RPMI8226 (cell line): Measurements from ENCODE around the gene FCAR.
"Not testable (repeated sequence)": the region's sequence is repeated elsewhere in the genome, so short reads cannot be mapped to it uniquely, and the experiment has no call there.

Experiments used
- DNase-seq: peaks from one replicate; pipeline ENCODE4 v3.0.0-alpha.2; 2015

The FCAR gene

DNA sequence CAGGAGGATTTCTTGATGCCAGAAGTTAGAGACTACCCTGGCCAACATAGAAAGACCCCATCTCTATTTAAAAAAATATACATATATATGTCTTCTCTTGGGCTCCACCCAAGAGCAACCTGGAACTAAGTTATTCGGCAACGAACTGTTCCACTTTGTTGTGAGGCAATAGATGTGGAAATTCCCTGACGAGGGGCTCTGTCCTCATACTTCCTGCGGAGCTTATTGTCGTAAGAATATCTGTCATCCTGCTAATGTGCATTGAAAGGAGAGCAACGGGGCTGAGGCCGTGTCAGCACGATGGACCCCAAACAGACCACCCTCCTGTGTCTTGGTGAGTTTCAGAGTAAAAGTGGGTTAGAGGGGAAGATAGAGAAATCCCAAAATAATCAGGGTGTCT is at the start of gene FCAR:
TSS of gene FCAR (plus strand) at position 246 of the 400 bp plus-strand sequence. CDS start at position 301, 55 bp downstream.
- DNase-seq = no peak

DNA sequence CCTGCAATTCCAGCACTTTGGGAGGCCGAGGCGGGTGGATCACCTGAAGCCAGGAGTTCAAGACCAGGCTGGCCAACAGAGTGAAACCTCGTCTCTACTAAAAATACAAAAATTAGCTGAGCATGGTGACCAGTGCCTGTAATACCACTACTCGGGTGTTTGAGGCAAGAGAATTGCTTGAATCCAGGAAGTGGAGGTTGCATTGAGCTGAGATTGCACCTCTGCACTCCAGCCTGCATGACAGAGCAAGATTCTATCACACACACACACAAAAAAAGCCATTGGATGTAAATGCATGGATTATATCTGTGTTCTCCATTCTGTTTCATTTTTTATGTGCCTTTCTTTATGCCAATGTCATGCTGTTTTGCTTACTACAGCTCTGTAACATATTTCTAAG is 49.6 kb upstream of the FCAR start:
- DNase-seq = not testable (repeated sequence)

DNA sequence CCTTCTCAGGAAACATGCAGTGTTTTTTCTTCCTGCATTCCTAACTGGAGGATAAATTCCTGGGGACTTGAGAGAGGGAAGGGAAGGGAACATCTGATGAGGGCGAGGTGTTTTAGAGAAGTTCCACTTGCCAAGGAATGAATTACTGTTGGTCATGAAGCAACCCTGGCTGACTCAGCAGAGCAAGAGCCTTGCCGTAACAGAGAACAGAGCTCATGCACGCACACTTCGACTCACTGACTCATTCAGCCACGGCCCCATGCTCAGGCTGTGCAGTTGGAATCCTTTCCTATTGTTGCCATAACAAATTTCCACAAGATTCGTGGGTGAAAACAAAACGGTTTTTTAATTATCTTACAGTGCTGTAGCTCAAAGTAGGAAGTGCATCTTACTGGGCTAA is 48.7 kb upstream of the FCAR start:
- DNase-seq = not testable (repeated sequence)

DNA sequence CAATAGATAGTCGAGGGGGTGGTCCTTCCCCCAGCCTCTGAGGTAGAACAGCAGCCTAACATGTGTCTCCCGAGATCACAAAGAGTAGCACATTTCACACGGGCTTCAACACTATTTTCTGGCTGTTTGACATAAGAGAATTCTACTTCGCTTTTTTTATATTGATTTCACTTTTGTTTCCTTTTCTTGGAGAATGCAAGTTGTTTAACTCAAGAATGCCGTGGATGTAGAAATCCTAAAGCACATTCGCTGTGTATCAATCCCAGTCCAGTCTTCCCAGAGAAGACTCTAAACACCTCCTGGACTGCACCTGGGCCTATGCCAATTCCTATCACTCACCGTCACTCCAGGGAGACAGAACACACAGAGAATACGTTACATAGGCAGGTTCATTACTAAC is 46.0 kb upstream of the FCAR start:
- DNase-seq = not testable (repeated sequence)

DNA sequence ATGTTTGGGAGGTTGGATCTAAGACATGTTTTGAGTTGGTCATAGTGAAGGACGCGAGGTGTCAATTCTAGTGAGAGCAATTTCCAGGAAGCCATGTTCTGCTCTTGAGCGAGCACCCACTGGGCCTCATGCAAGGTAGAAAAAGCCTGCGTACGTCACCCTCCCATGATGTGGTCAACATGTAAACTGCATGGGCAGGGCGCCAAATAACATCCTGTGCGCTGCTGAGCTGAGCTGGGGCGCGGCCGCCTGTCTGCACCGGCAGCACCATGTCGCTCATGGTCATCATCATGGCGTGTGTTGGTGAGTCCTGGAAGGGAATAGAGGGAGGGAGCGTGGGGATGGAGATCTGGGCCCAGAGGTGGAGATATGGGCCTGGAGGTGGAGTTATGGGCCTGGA is 41.5 kb upstream of the FCAR start, which contains the start of gene KIR2DS4:
TSS of gene KIR2DS4 (plus strand) at position 181 of the 400 bp plus-strand sequence.
- not testable (repeated sequence) for DNase-seq

DNA sequence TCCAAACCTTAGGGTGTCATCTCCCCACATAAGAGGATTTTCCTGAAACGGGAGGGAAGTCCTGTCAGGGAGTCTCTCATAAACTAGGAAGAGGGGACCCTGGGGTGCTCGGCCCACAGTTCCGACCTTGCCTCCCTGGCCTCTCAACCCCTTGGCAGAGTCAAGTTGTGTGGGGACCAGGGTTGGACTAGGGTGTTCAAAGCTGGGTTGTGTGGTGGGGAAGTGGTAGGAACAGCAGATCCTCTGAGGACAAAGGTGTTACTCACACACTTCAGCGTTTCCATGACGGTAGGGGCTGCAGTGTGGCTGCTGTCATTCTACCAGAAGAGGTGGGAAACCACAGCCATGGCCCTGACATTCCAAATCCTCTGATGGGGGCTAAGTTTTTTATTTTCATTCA is 38.9 kb upstream of the FCAR start:
- DNase-seq = not testable (repeated sequence)

DNA sequence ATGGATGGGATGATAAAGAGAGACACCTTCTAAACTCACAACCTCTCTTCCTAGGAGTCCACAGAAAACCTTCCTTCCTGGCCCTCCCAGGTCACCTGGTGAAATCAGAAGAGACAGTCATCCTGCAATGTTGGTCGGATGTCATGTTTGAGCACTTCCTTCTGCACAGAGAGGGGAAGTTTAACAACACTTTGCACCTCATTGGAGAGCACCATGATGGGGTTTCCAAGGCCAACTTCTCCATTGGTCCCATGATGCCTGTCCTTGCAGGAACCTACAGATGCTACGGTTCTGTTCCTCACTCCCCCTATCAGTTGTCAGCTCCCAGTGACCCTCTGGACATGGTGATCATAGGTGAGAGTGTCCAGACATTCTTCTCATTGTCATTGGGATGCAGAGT is 36.5 kb upstream of the FCAR start:
- not testable (repeated sequence) for DNase-seq

DNA sequence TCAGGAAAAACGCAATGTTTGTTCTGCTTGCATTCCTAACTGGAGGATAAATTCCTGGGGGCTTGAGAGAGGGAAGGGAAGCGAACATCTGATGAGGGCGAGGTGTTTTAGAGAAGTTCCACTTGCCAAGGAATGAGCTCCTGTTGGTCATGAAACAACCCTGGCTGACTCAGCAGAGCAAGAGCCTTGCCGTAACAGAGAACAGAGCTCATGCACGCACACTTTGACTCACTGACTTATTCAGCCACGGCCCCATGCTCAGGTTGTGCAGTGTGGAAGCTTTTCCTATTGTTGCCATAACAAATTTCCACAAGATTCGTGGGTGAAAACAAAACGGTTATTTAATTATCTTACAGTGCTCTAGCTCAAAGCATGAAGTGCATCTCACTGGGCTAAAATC is 30.9 kb upstream of the FCAR start:
- not testable (repeated sequence) for DNase-seq

DNA sequence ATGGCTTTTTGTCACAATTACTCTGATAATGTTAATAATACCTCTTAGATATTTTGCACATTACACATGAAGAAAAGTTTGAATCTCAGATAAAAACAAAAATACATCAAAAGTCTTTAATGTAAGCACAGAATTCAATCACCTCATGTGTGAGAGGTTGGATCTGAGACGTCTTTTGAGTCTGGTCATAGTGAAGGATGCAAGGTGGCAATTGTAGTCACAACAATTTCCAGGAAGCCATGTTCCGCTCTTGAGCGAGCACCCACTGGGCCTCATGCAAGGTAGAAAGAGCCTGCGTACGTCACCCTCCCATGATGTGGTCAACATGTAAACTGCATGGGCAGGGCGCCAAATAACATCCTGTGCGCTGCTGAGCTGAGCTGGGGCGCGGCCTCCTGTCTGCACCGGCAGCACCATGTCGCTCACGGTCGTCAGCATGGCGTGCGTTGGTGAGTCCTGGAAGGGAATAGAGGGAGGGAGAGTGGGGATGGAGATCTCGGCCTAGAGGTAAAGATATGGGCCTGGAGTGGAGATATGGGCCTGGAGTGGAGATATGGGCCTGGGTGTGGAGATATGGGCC is 23.9 kb upstream of the FCAR start, which contains the start of gene KIR3DL2:
TSS of gene KIR3DL2 (plus strand) at position 383 of the 580 bp plus-strand sequence. CDS start at position 416, 33 bp downstream.
- not testable (repeated sequence) for DNase-seq

DNA sequence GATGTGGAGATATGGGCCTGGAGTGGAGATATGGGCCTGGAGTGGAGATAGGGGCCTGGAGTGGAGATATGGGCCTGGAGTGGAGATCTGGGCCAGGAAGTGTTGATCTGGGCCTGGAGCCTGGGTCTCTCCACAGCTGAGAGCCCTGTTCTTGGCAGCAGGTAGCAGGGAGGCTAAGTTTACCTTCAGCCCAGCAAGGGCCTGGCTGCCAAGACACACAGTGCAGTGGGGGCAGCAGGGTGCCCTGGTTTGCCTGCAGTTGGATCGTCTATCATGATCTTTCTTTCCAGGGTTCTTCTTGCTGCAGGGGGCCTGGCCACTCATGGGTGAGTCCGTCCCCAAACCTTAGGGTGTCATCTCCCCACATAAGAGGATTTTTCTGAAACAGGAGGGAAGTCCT is 23.1 kb upstream of the FCAR start:
- no peak for DNase-seq

DNA sequence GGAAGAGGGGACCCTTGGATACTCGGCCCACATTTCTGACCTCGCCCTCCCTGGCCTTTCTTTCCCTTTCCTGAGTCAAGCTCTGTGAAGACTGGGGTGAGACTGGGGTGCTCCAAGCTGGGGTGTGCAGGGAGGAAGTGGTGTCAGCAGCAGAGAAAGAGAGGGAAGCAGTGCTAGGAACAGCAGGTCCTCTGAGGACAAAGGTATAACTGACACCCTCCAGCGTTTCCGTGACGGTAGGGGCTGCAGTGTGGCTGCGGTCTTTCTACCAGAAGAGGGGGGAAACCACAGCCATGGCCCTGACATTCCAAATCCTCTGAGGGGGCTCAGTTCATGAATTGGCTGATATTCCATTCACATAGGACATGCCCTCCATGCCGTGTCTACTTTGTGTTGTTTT is 22.7 kb upstream of the FCAR start:
- DNase-seq = no peak

DNA sequence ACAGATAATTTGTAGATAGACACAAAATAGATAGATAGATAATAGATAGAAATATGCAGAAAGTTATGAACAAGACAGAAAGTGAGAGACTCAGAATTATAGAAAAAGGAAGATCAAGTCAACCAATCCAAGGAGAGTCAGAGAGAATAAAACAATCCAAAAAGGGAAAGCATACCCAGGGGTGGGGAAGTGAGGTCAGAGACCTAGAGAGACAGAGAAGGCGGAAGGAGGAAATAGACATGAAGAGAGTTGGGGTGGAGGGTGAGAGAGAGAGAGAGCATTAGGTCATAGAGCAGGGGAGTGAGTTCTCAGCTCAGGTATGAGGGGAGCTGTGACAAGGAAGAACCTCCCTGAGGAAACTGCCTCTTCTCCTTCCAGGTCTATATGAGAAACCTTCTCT is 18.8 kb upstream of the FCAR start:
- not testable (repeated sequence) for DNase-seq

DNA sequence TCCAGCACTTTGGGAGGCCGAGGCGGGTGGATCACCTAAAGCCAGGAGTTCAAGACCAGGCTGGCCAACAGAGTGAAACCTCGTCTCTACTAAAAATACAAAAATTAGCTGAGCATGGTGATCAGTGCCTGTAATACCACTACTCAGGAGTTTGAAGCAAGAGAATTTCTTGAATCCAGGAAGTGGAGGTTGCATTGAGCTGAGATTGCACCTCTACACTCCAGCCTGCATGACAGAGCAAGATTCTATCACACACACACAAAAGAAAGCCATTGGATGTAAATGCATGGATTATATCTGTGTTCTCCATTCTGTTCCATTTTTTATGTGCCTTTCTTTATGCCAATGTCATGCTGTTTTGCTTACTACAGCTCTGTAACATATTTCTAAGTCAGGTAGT is 15.6 kb upstream of the FCAR start:
- DNase-seq = not testable (repeated sequence)

DNA sequence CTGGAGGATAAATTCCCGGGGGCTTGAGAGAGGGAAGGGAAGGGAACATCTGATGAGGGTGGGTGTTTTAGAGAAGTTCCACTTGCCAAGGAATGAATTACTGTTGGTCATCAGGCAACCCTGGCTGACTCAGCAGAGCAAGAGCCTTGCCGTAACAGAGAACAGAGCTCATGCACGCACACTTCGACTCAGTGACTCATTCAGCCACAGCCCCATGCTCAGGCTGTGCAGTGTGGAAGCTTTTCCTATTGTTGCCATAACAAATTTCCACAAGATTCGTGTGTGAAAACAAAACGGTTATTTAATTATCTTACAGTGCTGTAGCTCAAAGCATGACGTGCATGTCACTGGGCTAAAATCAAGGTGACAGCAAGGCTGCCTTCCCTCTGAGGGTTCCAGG is 14.6 kb upstream of the FCAR start:
- not testable (repeated sequence) for DNase-seq

DNA sequence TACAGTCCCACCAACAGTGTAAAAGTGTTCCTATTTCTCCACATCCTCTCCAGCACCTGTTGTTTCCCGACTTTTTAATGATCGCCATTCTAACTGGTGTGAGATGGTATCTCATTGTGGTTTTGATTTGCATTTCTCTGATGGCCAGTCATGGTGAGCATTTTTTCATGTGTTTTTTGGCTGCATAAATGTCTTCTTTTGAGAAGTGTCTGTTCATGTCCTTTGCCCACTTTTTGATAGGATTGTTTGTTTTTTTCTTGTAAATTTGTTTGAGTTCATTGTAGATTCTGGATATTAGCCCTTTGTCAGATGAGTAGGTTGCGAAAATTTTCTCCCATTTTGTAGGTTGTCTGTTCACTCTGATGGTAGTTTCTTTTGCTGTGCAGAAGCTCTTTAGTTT is 10.6 kb upstream of the FCAR start:
- DNase-seq = not testable (repeated sequence)

DNA sequence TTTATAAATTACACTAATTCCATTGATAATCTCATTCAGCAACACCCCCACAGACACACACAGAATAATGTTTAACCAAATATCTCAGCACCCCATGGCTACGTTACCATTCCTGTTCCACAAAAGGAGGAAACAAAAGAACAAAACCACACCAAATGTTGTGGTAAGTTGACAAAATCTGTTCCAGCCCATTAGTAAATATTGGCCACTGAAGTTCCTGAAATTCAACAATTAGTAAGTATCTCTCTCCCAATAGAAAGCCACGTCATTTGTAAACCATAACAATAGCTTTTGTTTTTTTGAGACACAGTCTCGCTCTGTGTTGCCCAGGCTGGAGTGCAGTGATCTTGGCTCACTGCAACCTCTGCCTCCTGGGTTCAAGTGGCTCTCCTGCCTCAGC is 2.3 kb upstream of the FCAR start:
- DNase-seq = no peak

DNA sequence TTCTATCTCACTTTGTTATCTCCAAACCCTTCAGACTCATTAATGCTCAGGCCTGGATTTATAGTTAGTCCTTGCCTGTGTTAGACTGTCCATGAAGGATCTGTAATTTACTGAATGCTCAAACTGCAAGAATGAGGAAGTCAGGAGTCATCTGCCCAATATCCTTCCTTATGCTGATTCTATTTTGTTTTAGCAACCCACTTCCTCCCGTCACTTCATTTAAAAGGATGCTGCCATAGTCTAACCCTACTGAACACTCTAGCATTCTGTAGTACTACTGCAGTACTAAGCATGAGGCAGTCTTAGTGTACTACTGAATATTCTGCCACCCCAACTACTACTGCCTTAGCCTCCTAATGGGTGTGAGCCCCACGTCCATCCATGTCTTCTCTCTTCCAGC is 1.5 kb downstream of the FCAR start:
- DNase-seq = peak; percentile 23

DNA sequence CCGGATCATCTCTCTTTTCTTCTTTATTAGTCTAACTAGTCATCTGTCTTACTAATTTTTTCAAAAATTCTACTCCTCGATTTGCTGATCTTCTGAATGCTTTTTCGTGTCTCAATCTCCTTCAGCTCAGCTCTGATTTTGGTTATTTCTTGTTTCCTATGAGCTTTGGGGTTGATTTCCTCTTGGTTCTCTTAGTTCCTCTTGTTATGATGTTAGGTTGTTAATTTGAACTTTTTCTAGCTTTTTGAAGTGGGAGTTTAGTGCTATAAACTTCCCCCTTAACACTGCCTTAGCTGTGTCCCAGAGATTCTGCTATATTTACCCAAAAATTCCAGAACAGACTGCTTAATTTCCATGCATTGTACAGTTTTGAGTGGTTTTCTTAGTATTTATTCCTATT is 3.4 kb downstream of the FCAR start:
- no peak for DNase-seq

DNA sequence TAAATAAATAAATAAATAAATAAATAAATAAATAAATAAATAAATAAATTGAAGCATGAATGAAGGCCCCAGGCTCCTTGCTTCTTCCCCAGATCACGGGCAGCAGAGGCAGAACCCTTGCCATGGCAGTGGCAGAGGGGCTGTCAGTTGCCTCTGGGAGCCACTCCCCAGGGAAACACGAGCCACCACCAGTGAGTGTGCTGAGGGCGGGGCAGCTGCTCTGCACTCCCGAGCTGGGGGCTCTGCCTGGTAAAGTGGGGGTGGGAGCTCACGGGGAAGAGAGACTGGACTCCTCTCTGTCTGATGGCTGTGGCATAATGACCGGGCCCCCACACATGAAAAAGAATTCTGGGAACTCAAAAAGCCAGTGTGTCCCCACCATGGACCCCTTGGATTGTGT is 7.8 kb downstream of the FCAR start:
- no peak for DNase-seq

DNA sequence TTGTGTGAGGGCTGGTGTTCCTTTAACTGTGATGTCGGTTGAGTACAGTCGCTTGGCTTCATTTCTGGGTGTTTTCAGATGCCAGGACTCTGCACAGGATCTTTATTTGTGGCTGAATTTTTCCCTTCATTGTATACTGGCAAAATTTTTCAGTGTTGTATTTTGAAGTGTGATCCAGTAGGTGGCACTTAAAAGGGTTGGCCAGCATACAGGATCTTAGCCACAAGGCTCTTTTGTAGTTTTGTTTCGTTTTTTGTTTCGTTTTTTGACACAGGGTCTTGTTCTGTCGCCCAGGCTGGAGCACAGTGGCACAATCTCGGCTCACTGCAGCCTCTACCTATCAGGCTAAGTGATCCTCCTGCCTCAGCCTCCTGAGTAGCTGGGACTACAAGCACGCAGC is 8.7 kb downstream of the FCAR start:
- peak; percentile 73 for DNase-seq

DNA sequence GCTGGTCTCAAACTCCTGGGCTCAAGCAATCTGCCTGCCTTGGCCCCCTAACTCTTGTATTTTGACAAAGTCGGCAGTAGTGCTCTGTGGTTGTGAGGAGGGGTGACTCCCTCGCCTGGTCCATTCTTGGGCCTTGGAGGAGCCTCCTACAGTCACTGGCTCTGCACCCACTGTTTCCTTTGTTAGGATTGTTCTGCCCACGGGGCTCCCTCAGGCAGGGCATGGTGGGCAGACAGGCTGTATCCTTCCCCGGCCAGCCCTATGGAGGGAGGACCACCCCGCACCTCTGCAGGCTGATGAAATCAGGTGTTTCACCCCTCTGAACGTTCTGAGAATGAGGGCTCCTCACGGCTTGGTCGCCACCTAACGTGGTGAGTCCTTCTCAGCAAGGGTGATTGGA is 9.2 kb downstream of the FCAR start:
- DNase-seq = no peak

DNA sequence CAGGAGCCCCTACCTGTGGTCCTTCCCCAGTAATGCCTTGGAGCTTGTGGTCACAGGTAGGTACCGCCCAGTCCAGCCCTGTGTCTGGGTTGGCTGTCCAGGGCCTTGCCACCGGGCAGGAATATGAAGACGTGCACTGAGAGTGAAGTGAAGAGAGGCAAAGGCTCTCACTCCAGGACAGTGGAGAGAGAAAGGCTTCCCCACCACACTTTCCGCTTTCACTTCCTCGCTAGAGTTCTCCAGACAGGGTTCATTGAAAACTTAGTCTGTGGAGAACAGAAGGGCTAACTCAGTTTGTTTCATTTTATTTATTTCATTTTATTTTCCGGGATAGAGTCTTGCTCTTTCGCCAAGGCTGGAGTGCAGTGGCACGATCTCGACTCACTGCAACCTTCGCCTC is 14.2 kb downstream of the FCAR start:
- peak; percentile 47 for DNase-seq

DNA sequence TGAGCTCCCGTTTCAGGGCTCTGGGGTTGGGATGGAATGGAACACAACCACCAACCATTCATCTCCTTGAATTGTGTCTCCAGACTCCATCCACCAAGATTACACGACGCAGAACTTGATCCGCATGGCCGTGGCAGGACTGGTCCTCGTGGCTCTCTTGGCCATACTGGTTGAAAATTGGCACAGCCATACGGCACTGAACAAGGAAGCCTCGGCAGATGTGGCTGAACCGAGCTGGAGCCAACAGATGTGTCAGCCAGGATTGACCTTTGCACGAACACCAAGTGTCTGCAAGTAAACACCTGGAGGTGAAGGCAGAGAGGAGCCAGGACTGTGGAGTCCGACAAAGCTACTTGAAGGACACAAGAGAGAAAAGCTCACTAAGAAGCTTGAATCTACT is 15.5 kb downstream of the FCAR start:
- peak; percentile 47 for DNase-seq

DNA sequence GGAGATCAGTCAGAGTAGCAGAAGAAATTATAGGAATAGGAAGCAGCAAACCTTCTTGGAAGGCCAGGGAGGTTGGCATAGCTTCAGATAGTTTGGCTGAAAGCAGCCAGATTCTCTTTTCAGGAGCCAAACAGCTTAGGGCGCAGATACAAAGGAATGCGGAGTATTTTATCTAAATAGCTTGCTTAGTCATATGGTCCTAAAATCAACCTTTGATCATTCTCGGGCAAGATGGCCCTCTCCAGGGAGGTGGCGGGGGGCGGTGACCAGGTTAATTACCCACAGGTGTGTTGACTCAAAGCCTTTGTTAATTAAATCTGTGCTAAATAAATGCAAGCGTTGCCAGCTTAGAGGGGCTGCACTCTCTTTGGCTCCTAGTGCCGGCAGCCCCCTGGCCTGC is 19.4 kb downstream of the FCAR start:
- no peak for DNase-seq

DNA sequence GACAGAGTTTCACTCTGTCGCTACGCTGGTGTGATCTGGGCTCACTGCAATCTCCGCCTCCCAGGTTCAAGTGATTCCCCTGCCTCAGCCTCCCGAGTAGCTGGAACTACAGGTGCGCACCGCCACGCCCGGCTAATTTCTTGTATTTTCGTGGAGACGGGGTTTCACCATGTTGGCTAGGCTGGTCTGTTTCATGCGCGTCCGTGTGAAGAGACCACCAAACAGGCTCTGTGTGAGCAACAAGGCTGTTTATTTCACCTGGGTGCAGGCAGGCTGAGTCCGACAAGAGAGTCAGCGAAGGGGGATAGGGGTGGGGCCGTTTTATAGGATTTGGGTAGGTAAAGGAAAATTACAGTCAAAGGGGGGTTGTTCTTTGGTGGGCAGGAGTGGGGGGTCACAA is 20.1 kb downstream of the FCAR start:
- DNase-seq = not testable (repeated sequence)
